K562 (cell line): Measurements from ENCODE around the gene DCAF8. TPM values are rescaled to one million over a fixed set of nuclear protein-coding genes. Genes with fewer than 3 reads are reported as not detected.

Source experiments
- C11orf30 ChIP-seq: fragments of 450-650 bp; IDR thresholded peaks from 2 replicates; pipeline ENCODE4 v1.6.1; 2016; ENCODE audit warnings: low read depth, mild to moderate bottlenecking
- CBFB ChIP-seq: sonication (generic); formaldehyde crosslinking; IDR thresholded peaks from 2 replicates; pipeline ENCODE4 v1.4.0; 2020; ENCODE audit warnings: mild to moderate bottlenecking, missing genetic modification reagents
- ELK3 ChIP-seq: fragments of 450-650 bp; formaldehyde crosslinking; IDR thresholded peaks from 2 replicates; pipeline ENCODE4 v1.4.0; 2020; ENCODE audit warnings: mild to moderate bottlenecking
- GTF3C2 ChIP-seq: IDR thresholded peaks from 3 replicates; pipeline ENCODE4 v1.6.1; 2011; ENCODE audit warnings: borderline replicate concordance, mild to moderate bottlenecking, moderate library complexity; ENCODE audit not compliant: insufficient read length; ENCODE audit errors: extremely low read depth
- LEF1 ChIP-seq: fragments of 450-650 bp; IDR thresholded peaks from 2 replicates; pipeline ENCODE4 v1.6.1; 2016; ENCODE audit warnings: mild to moderate bottlenecking
- NFRKB ChIP-seq: fragments of 450-650 bp; IDR thresholded peaks from 2 replicates; pipeline ENCODE4 v1.6.1; 2016; ENCODE audit warnings: low read depth
- RUNX1 ChIP-seq: sonication (generic); IDR thresholded peaks from 2 replicates; pipeline ENCODE4 v1.6.1; 2016; ENCODE audit warnings: antibody characterized with exemption, low read depth
- SIX5 ChIP-seq, 2 experiments: IDR thresholded peaks; 2 replicates each; pipeline ENCODE4 v1.6.1; 2011; ENCODE audit warnings: low read length in 2 of 2, borderline replicate concordance in 1 of 2, low read depth in 1 of 2, mild to moderate bottlenecking in 1 of 2, moderate library complexity in 1 of 2; ENCODE audit not compliant: insufficient read depth in 1 of 2
- ZBED1 ChIP-seq: IDR thresholded peaks from 2 replicates; pipeline ENCODE4 v1.6.1; 2014
- ZNF354B ChIP-seq: fragments of 250-450 bp; sonication (Bioruptor Pico); IDR thresholded peaks from 2 replicates; pipeline ENCODE4 v1.4.0; 2020
- polyA plus RNA-seq, 8 experiments: library from polyadenylated mRNA; depleted of rRNA in 4 of 8; stranded (reverse) in 5 of 8; unstranded in 3 of 8; fragments of >200 nt; fragmentation: Nextera tagmentation in 2 of 8; fragmentation: Illumina TruSeq in 1 of 8; extraction: Ambion mirVana in 2 of 8; extraction: Trizol in 1 of 8; gene quantifications; 2 replicates each; pipeline versions ENCODE4 v1.2.1 to v1.2.3, GENCODE V29; 2011 to 2014; ENCODE audit warnings: inconsistent platforms in 1 of 8, missing spikeins in 1 of 8
- total RNA-seq, 7 experiments: library from RNA; depleted of rRNA in 6 of 7; stranded (reverse); fragments of >200 nt in 6 of 7; fragmentation: Illumina TruSeq in 2 of 7; extraction: Trizol in 2 of 7; gene quantifications; 2 replicates each; pipeline versions ENCODE4 v1.2.1 to v1.2.3, GENCODE V29; 2011 to 2021; ENCODE audit warnings: low replicate concordance in 1 of 7
- TF ChIP-seq, protein P1 (sequence below): fragments of 450-650 bp; conservative IDR thresholded peaks from 2 replicates; pipeline ENCODE4 v1.6.1; 2016; ENCODE audit warnings: missing genetic modification characterization, low read depth, mild to moderate bottlenecking, missing compliant biosample characterization, moderate library complexity
- TF ChIP-seq, protein P2 (sequence below): fragments of 250-450 bp; sonication (Bioruptor Pico); IDR thresholded peaks from 2 replicates; pipeline ENCODE4 v1.5.0; 2020; ENCODE audit warnings: mild to moderate bottlenecking
- TF ChIP-seq, protein P3 (sequence below): fragments of 450-650 bp; formaldehyde crosslinking; IDR thresholded peaks from 2 replicates; pipeline ENCODE4 v1.4.0; 2022; ENCODE audit warnings: missing genetic modification characterization
- TF ChIP-seq, protein P4 (sequence below): sonication (generic); formaldehyde crosslinking; IDR thresholded peaks from 2 replicates; pipeline ENCODE4 v1.8.0; 2022; ENCODE audit warnings: mild to moderate bottlenecking, missing genetic modification reagents

DCAF8 gene
- total and polyA plus RNA-seq, 9 of the 15 experiments (the other 6 are each of a cell fraction or from before 2014, with no cell fraction given), result 11.6 to 149 (median 81.3) TPM

- TF ChIP-seq, protein P1, sequence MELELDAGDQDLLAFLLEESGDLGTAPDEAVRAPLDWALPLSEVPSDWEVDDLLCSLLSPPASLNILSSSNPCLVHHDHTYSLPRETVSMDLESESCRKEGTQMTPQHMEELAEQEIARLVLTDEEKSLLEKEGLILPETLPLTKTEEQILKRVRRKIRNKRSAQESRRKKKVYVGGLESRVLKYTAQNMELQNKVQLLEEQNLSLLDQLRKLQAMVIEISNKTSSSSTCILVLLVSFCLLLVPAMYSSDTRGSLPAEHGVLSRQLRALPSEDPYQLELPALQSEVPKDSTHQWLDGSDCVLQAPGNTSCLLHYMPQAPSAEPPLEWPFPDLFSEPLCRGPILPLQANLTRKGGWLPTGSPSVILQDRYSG (tag), result no peak
- no peak for TF ChIP-seq SIX5 (IDR thresholded peaks at IDR 0.05; ENCODE audit: borderline replicate concordance in 1 of 2, insufficient read depth in 1 of 2, low read depth in 1 of 2, low read length in 2 of 2)
- TF ChIP-seq LEF1, result no peak
- TF ChIP-seq GTF3C2, result no peak
- no peak for TF ChIP-seq RUNX1
- TF ChIP-seq, protein P2, sequence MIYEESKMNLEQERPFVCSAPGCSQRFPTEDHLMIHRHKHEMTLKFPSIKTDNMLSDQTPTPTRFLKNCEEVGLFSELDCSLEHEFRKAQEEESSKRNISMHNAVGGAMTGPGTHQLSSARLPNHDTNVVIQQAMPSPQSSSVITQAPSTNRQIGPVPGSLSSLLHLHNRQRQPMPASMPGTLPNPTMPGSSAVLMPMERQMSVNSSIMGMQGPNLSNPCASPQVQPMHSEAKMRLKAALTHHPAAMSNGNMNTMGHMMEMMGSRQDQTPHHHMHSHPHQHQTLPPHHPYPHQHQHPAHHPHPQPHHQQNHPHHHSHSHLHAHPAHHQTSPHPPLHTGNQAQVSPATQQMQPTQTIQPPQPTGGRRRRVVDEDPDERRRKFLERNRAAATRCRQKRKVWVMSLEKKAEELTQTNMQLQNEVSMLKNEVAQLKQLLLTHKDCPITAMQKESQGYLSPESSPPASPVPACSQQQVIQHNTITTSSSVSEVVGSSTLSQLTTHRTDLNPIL, result no peak
- 0 out of 2 replicates have a peak, but pooled peaks have one; percentile 17 for TF ChIP-seq NFRKB
- no peak for TF ChIP-seq ZBED1
- no peak for TF ChIP-seq ZNF354B (CRISPR knock-in tag)
- peak; percentile 35; the same call in 1 of the 2 replicates for TF ChIP-seq CBFB (CRISPR knock-in tag)
- no peak for TF ChIP-seq C11orf30
- TF ChIP-seq, protein P3, sequence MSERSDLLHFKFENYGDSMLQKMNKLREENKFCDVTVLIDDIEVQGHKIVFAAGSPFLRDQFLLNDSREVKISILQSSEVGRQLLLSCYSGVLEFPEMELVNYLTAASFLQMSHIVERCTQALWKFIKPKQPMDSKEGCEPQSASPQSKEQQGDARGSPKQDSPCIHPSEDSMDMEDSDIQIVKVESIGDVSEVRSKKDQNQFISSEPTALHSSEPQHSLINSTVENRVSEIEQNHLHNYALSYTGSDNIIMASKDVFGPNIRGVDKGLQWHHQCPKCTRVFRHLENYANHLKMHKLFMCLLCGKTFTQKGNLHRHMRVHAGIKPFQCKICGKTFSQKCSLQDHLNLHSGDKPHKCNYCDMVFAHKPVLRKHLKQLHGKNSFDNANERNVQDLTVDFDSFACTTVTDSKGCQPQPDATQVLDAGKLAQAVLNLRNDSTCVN (CRISPR knock-in tag), result peak; percentile 13; the same call in 1 of the 2 replicates
- TF ChIP-seq, protein P4, sequence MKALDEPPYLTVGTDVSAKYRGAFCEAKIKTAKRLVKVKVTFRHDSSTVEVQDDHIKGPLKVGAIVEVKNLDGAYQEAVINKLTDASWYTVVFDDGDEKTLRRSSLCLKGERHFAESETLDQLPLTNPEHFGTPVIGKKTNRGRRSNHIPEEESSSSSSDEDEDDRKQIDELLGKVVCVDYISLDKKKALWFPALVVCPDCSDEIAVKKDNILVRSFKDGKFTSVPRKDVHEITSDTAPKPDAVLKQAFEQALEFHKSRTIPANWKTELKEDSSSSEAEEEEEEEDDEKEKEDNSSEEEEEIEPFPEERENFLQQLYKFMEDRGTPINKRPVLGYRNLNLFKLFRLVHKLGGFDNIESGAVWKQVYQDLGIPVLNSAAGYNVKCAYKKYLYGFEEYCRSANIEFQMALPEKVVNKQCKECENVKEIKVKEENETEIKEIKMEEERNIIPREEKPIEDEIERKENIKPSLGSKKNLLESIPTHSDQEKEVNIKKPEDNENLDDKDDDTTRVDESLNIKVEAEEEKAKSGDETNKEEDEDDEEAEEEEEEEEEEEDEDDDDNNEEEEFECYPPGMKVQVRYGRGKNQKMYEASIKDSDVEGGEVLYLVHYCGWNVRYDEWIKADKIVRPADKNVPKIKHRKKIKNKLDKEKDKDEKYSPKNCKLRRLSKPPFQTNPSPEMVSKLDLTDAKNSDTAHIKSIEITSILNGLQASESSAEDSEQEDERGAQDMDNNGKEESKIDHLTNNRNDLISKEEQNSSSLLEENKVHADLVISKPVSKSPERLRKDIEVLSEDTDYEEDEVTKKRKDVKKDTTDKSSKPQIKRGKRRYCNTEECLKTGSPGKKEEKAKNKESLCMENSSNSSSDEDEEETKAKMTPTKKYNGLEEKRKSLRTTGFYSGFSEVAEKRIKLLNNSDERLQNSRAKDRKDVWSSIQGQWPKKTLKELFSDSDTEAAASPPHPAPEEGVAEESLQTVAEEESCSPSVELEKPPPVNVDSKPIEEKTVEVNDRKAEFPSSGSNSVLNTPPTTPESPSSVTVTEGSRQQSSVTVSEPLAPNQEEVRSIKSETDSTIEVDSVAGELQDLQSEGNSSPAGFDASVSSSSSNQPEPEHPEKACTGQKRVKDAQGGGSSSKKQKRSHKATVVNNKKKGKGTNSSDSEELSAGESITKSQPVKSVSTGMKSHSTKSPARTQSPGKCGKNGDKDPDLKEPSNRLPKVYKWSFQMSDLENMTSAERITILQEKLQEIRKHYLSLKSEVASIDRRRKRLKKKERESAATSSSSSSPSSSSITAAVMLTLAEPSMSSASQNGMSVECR (CRISPR knock-in tag), result no peak
- TF ChIP-seq ELK3 (CRISPR knock-in tag), result no peak
These were observed 68.3 kb downstream of the DCAF8 start (continued) for GRCh38 chr1:160193832-160194736.
